MV-4-11 (cell line): ENCODE results near the gene GSTA3.
"Not testable (repeated sequence)": the region's sequence is repeated elsewhere in the genome, so short reads cannot be mapped to it uniquely, and the experiment has no call there.

Experiments used
- DNase-seq: peaks from one replicate; lab custom pipeline; 2025; lab: John Stamatoyannopoulos, UW

Gene GSTA3

DNA sequence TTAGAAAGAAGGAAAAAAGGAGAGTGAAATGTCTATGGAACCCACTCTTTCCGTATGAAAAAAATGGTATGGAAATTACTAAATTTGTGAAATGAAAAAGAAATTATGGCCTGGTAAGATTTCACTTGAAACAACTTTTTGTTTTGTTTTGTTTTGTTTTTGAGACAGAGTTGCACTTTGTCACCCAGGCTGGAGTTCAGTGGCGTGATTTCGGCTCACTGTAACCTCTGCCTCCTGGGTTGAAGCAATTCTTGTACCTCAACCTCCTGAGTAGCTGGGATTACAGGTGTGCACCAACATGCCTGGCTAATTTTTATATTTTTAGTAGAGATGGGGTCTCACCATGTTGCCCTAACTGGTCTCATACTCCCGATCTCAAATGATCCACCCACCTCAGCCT, 51.1 kb downstream of the GSTA3 start:
- no peak for DNase-seq

DNA sequence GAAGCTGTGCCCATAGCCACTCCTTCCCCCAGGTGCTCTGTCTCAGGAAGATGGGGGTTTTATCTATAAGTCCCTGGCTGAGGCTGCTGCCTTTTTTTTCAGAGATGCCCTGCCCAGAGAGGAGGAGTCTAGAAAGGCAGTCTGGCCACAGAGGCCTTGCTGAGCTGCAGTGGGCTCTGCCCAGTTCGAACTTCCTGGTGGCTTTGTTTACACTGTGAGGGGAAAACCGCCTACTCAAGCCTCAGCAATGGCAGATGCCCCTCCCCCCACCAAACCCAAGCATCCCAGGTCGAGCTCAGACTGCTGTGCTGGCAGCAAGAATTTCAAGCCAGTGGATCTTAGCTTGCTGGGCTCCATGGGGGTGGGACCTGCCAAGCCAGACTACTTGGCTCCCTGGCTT, 53.4 kb downstream of the GSTA3 start:
- DNase-seq, result not testable (repeated sequence)

DNA sequence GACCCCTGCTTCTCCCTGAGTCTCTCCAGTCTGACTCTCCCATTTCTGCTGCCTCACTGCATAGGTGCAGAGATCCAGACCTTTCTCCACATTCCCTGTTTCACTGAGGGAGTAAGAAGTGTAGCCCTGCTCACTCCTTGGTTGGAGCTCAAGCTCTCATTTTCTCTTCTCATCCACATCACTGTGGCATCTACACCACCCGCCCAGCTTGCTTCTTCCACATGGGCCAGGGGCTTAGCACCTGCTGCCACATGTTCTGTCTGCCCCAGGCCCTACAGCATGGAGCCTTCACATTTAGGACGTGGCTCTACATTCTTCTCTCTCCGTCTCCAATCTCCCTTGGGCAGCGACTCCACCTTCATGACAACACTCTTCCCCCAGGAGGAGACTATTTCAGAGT, 60.4 kb downstream of the GSTA3 start:
- no peak for DNase-seq
